C4-2B (cell line): ENCODE results near the gene SPRY1.

Source experiments
- H3K27ac ChIP-seq: fragments of 450-650 bp; 2 replicates; pipeline ENCODE4 v1.5.1; 2017
- CTCF ChIP-seq: fragments of 450-650 bp; conservative IDR thresholded peaks from 2 replicates; pipeline ENCODE4 v1.5.1; 2017; ENCODE audit warnings: mild to moderate bottlenecking
- ZFX ChIP-seq: fragments of 450-650 bp; IDR thresholded peaks from 2 replicates; pipeline ENCODE4 v1.6.1; 2017

SPRY1 gene

GRCh38 chr4:123412700-123413512 is 16.3 kb downstream of the SPRY1 start:
- TF ChIP-seq ZFX (no peak), CTCF (no peak)
- no peak overlapping the region for H3K27ac ChIP-seq

- TF ChIP-seq CTCF, result no peak
- TF ChIP-seq ZFX, result no peak
- no peak overlapping the region for H3K27ac ChIP-seq
Observed at GRCh38 chr4:123415576-123415975, 19.0 kb downstream of the SPRY1 start.

DNA sequence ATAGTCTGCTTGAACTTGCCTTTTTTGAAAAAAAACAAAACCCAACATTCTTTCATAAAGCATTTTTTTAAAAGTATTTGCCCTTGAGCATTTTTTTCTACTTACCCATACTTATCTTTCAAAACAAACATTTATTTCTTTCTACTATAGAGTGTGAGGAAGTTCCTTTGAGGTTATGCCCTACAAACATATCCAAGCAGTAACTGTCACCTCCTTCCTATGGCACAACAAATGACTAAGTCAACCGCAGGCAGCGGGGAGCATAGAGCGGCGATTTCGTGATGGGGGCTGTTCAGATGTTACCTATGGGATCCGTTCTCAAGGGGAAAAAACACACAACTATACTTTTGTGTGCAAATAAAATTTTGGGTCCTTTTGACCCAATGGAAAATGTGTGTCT is 19.4 kb downstream of the SPRY1 start:
- TF ChIP-seq CTCF (no peak), ZFX (no peak)
- no peak overlapping the region for H3K27ac ChIP-seq

- TF ChIP-seq CTCF (no peak), ZFX (no peak)
- H3K27ac ChIP-seq, result no peak overlapping the region
Observed at GRCh38 chr4:123417813-123418212, 21.2 kb downstream of the SPRY1 start.

GRCh38 chr4:123418351-123418931 is 21.8 kb downstream of the SPRY1 start:
- no peak overlapping the region for H3K27ac ChIP-seq
- no peak for TF ChIP-seq ZFX
- no peak for TF ChIP-seq CTCF

DNA sequence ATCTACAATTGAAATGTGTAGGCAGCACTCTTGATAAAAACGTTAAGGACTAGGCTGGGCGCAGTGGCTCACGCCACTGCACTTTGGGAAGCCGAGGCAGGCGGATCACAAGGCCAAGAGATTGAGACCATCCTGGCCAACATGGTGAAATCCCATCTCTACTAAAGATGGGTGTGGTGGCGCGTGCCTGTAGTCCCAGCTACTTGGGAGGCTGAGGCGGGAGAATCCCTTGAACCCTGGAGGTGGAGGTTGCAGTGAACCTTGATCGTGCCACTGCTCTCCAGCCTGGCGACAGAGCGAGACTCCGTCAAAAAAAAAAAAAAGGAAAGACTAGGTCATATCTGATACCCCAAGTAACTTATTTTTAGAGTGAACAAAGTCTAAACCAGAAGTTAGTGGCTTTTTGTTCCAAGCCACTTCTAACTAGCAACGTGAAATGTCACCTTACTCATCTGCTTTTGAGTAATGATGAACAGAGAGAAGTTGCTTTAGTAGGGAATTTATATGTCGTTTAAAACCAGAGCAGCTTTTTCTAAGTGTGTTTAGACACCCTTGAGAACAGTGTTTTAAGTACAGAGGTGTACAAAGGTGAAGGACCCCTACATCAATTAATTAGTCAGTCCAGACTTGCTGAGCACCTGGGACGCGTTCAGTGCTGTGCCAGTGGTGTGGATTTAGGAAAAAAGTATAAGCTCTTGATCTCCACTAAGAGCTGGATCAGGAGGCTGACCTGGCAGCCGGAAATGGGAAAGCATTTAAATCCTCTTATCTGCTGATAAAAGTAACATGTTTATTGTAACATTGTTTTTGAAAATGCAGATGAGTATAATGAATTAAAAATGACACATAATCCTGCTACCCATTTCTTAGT is 23.5 kb downstream of the SPRY1 start:
- H3K27ac ChIP-seq, result no peak overlapping the region
- TF ChIP-seq CTCF (no peak), ZFX (no peak)
